Measurements from ENCODE around the gene CDH22.
A peak's percentile ranks its signal among the peaks of the same experiment; 100 is the strongest.

The CDH22 gene

GRCh38 chr20:46137816-46138215 lies 170.5 kb downstream of the CDH22 start:
- Histone ChIP-seq H3K9me3 (replicated peaks in 1 of 2; ENCODE audit: control insufficient read depth in 2 of 2, insufficient read depth in 1 of 2, low read depth in 1 of 2, low read length in 2 of 2) (peaks cover 0 to 2% of the 10 kb centered on the region in 2 donors), H4K91ac (ENCODE audit: low read depth, low read length, poor library complexity) (no peak overlapping the region), H3K18ac (ENCODE audit: low read length) (no peak overlapping the region), H2AFZ (ENCODE audit: low read length) (no peak overlapping the region), H3K14ac (ENCODE audit: low read length) (peak overlapping the region; percentile 12), H3K9ac (ENCODE audit: low read depth, low read length, poor library complexity) (peak overlapping the region; percentile 63), H2BK12ac (ENCODE audit: low read length) (no peak overlapping the region), H3K27ac (replicated peaks; ENCODE audit: low read length) (no peak overlapping the region), H2BK5ac (ENCODE audit: low read length) (no peak overlapping the region), H3K4me2 (ENCODE audit: insufficient read depth, low read length, poor library complexity, severe bottlenecking) (no peak overlapping the region), H2BK120ac (ENCODE audit: low read depth, low read length) (no peak overlapping the region), H4K8ac (ENCODE audit: low read depth, low read length) (no peak overlapping the region), H3K36me3 (replicated peaks in 1 of 2; ENCODE audit: control insufficient read depth in 2 of 2, insufficient read depth in 2 of 2, low read length in 2 of 2) (no peaks in the 10 kb centered on the region), H3K4me3 (ENCODE audit: low read length in 2 of 2) (no peak overlapping the region), H3K4ac (ENCODE audit: low read length) (peak overlapping the region; percentile 8), H2BK15ac (ENCODE audit: low read length) (no peak overlapping the region), H3K79me1 (ENCODE audit: low read depth, low read length) (no peaks in the 10 kb centered on the region), H3K27me3 (ENCODE audit: control insufficient read depth in 3 of 3, insufficient read depth in 3 of 3, low read depth in 1 of 3, low read length in 3 of 3) (peaks cover 2 to 59% (median 2%) of the 10 kb centered on the region in 3 experiments), H3K23ac (ENCODE audit: low read depth, low read length, poor library complexity) (no peak overlapping the region), H2AK5ac (ENCODE audit: low read depth, low read length) (peak overlapping the region; percentile 3), H3K4me1 (ENCODE audit: control insufficient read depth in 2 of 2, insufficient read depth in 1 of 2, low read depth in 1 of 2, low read length in 2 of 2) (peaks cover 0 to 27% of the 10 kb centered on the region in 2 donors)
- no CpG with 5 or more reads among the region's 5 CpGs for WGBS, 2 donors (ENCODE audit: extremely low coverage in 2 of 2, insufficient read length in 2 of 2, insufficient replicate concordance in 1 of 2)
- DNase-seq (ENCODE audit: low spot score): no peak

- Histone ChIP-seq H3K4ac (ENCODE audit: low read length) (no peak overlapping the region), H3K9ac (ENCODE audit: low read depth, low read length, poor library complexity) (no peak overlapping the region), H2BK5ac (ENCODE audit: low read length) (no peak overlapping the region), H2AFZ (ENCODE audit: low read length) (peak overlapping the region; percentile 7), H3K27me3 (ENCODE audit: control insufficient read depth in 3 of 3, insufficient read depth in 3 of 3, low read depth in 1 of 3, low read length in 3 of 3) (peaks cover 2 to 52% (median 8%) of the 10 kb centered on the region in 3 experiments), H3K9me3 (replicated peaks in 1 of 2; ENCODE audit: control insufficient read depth in 2 of 2, insufficient read depth in 1 of 2, low read depth in 1 of 2, low read length in 2 of 2) (peaks cover 0 to 2% of the 10 kb centered on the region in 2 donors), H3K4me2 (ENCODE audit: insufficient read depth, low read length, poor library complexity, severe bottlenecking) (peak overlapping the region; percentile 32), H2BK120ac (ENCODE audit: low read depth, low read length) (no peak overlapping the region), H2AK5ac (ENCODE audit: low read depth, low read length) (peak overlapping the region; percentile 50), H3K27ac (replicated peaks; ENCODE audit: low read length) (no peak overlapping the region), H3K18ac (ENCODE audit: low read length) (peak overlapping the region; percentile 71), H4K8ac (ENCODE audit: low read depth, low read length) (no peak overlapping the region), H2BK12ac (ENCODE audit: low read length) (no peak overlapping the region), H3K36me3 (replicated peaks in 1 of 2; ENCODE audit: control insufficient read depth in 2 of 2, insufficient read depth in 2 of 2, low read length in 2 of 2) (no peaks in the 10 kb centered on the region), H3K79me1 (ENCODE audit: low read depth, low read length) (no peaks in the 10 kb centered on the region), H3K14ac (ENCODE audit: low read length) (no peak overlapping the region), H4K91ac (ENCODE audit: low read depth, low read length, poor library complexity) (no peak overlapping the region), H2BK15ac (ENCODE audit: low read length) (peak overlapping the region; percentile 61), H3K4me3 (ENCODE audit: low read length in 2 of 2) (peak overlapping the region in 1 of 2 donors; percentile 2), H3K23ac (ENCODE audit: low read depth, low read length, poor library complexity) (no peak overlapping the region), H3K4me1 (ENCODE audit: control insufficient read depth in 2 of 2, insufficient read depth in 1 of 2, low read depth in 1 of 2, low read length in 2 of 2) (peaks cover 0 to 28% of the 10 kb centered on the region in 2 donors)
- WGBS, 2 donors (ENCODE audit: extremely low coverage in 2 of 2, insufficient read length in 2 of 2, insufficient replicate concordance in 1 of 2): 100% methylated on average over 1 of the region's 12 CpGs; no CpG with 5 or more reads in 1 of the 2 donors
- peak; percentile 45 for DNase-seq (ENCODE audit: low spot score)
Measured at GRCh38 chr20:46135856-46136633, 172.3 kb downstream of the CDH22 start.

GRCh38 chr20:46134716-46135115 lies 173.6 kb downstream of the CDH22 start:
- H3K4me3 ChIP-seq (ENCODE audit: low read length in 2 of 2): no peak overlapping the region
- H3K79me1 ChIP-seq (ENCODE audit: low read depth, low read length): no peaks in the 10 kb centered on the region
- H3K4ac ChIP-seq (ENCODE audit: low read length): peak overlapping the region; percentile 41
- peaks cover 0 to 2% of the 10 kb centered on the region in 2 donors for H3K9me3 ChIP-seq (replicated peaks in 1 of 2; ENCODE audit: control insufficient read depth in 2 of 2, insufficient read depth in 1 of 2, low read depth in 1 of 2, low read length in 2 of 2)
- H2AK5ac ChIP-seq (ENCODE audit: low read depth, low read length): no peak overlapping the region
- H2BK12ac ChIP-seq (ENCODE audit: low read length): no peak overlapping the region
- no CpG with 5 or more reads among the region's 7 CpGs for WGBS, 2 donors (ENCODE audit: extremely low coverage in 2 of 2, insufficient read length in 2 of 2, insufficient replicate concordance in 1 of 2)
- no peak overlapping the region for H3K4me2 ChIP-seq (ENCODE audit: insufficient read depth, low read length, poor library complexity, severe bottlenecking)
- H3K23ac ChIP-seq (ENCODE audit: low read depth, low read length, poor library complexity): no peak overlapping the region
- no peak overlapping the region for H3K14ac ChIP-seq (ENCODE audit: low read length)
- H2AFZ ChIP-seq (ENCODE audit: low read length): no peak overlapping the region
- H4K8ac ChIP-seq (ENCODE audit: low read depth, low read length): no peak overlapping the region
- no peak overlapping the region for H2BK5ac ChIP-seq (ENCODE audit: low read length)
- peak overlapping the region; percentile 66 for H3K18ac ChIP-seq (ENCODE audit: low read length)
- H3K9ac ChIP-seq (ENCODE audit: low read depth, low read length, poor library complexity): no peak overlapping the region
- no peak overlapping the region for H4K91ac ChIP-seq (ENCODE audit: low read depth, low read length, poor library complexity)
- H3K27me3 ChIP-seq (ENCODE audit: control insufficient read depth in 3 of 3, insufficient read depth in 3 of 3, low read depth in 1 of 3, low read length in 3 of 3): peaks cover 2 to 53% (median 19%) of the 10 kb centered on the region in 3 experiments
- no peak for DNase-seq (ENCODE audit: low spot score)
- no peak overlapping the region for H2BK120ac ChIP-seq (ENCODE audit: low read depth, low read length)
- peaks cover 0 to 21% of the 10 kb centered on the region in 2 donors for H3K4me1 ChIP-seq (ENCODE audit: control insufficient read depth in 2 of 2, insufficient read depth in 1 of 2, low read depth in 1 of 2, low read length in 2 of 2)
- H3K27ac ChIP-seq (replicated peaks; ENCODE audit: low read length): no peak overlapping the region
- H2BK15ac ChIP-seq (ENCODE audit: low read length): peak overlapping the region; percentile 91
- H3K36me3 ChIP-seq (replicated peaks in 1 of 2; ENCODE audit: control insufficient read depth in 2 of 2, insufficient read depth in 2 of 2, low read length in 2 of 2): no peaks in the 10 kb centered on the region

- Histone ChIP-seq H3K27me3 (ENCODE audit: control insufficient read depth in 3 of 3, insufficient read depth in 3 of 3, low read depth in 1 of 3, low read length in 3 of 3) (peaks cover 2 to 56% (median 19%) of the 10 kb centered on the region in 3 experiments), H3K14ac (ENCODE audit: low read length) (no peak overlapping the region), H3K9me3 (replicated peaks in 1 of 2; ENCODE audit: control insufficient read depth in 2 of 2, insufficient read depth in 1 of 2, low read depth in 1 of 2, low read length in 2 of 2) (peaks cover 0 to 2% of the 10 kb centered on the region in 2 donors), H3K79me1 (ENCODE audit: low read depth, low read length) (no peaks in the 10 kb centered on the region), H4K91ac (ENCODE audit: low read depth, low read length, poor library complexity) (no peak overlapping the region), H3K27ac (replicated peaks; ENCODE audit: low read length) (no peak overlapping the region), H4K8ac (ENCODE audit: low read depth, low read length) (no peak overlapping the region), H3K4me3 (ENCODE audit: low read length in 2 of 2) (no peak overlapping the region), H3K4me1 (ENCODE audit: control insufficient read depth in 2 of 2, insufficient read depth in 1 of 2, low read depth in 1 of 2, low read length in 2 of 2) (peaks cover 0 to 15% of the 10 kb centered on the region in 2 donors), H3K9ac (ENCODE audit: low read depth, low read length, poor library complexity) (no peak overlapping the region), H2BK12ac (ENCODE audit: low read length) (no peak overlapping the region), H3K4ac (ENCODE audit: low read length) (no peak overlapping the region), H3K4me2 (ENCODE audit: insufficient read depth, low read length, poor library complexity, severe bottlenecking) (no peak overlapping the region), H2BK5ac (ENCODE audit: low read length) (no peak overlapping the region), H3K36me3 (replicated peaks in 1 of 2; ENCODE audit: control insufficient read depth in 2 of 2, insufficient read depth in 2 of 2, low read length in 2 of 2) (no peaks in the 10 kb centered on the region), H2AFZ (ENCODE audit: low read length) (no peak overlapping the region), H2AK5ac (ENCODE audit: low read depth, low read length) (no peak overlapping the region), H2BK120ac (ENCODE audit: low read depth, low read length) (no peak overlapping the region), H2BK15ac (ENCODE audit: low read length) (peak overlapping the region; percentile 91), H3K23ac (ENCODE audit: low read depth, low read length, poor library complexity) (no peak overlapping the region), H3K18ac (ENCODE audit: low read length) (peak overlapping the region; percentile 58)
- no CpG with 5 or more reads among the region's 11 CpGs for WGBS, 2 donors (ENCODE audit: extremely low coverage in 2 of 2, insufficient read length in 2 of 2, insufficient replicate concordance in 1 of 2)
- no peak for DNase-seq (ENCODE audit: low spot score)
Measured at GRCh38 chr20:46133886-46134654, 174.2 kb downstream of the CDH22 start.

Data from neuronal stem cell (in vitro differentiated cells).